Measurements from ENCODE around the gene NTF4.
A peak's percentile ranks its signal among the peaks of the same experiment; 100 is the strongest.
"Not testable (repeated sequence)": the region's sequence is repeated elsewhere in the genome, so short reads cannot be mapped to it uniquely, and the experiment has no call there.

The NTF4 gene

DNA sequence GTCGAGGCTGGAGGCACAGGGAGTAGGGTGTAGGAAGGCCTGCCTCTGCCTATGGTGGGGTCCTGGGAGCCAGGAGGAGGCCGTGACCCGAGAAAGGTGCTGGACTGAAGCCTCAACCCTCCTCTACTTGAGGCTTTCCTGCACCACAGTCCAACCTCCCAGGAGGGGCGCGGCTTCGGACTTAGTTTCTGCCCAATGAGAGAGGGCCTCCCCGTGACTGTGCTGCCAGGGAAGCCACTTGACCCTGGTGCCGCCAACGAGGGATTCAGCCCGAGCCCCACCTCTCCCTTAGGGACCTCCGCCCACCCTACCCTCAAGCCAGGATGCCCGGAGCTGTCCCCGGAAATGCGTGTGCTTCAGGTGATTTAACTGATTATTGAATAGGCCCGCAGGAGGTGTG is 40.4 kb downstream of the NTF4 start, which contains the start of gene CGB3:
CGB3 (minus strand) TSS at position 101 of the 400 bp plus-strand sequence. CDS start 362 bp downstream, outside the sequence.
- H3K4me3 ChIP-seq (ENCODE audit: low read depth, low read length); H3K36me3 ChIP-seq; H3K27me3 ChIP-seq (ENCODE audit: insufficient read depth, low read depth, severe bottlenecking); H3K9me3 ChIP-seq (ENCODE audit: severe bottlenecking); DNase-seq; H3K27ac ChIP-seq: not testable (repeated sequence)

DNA sequence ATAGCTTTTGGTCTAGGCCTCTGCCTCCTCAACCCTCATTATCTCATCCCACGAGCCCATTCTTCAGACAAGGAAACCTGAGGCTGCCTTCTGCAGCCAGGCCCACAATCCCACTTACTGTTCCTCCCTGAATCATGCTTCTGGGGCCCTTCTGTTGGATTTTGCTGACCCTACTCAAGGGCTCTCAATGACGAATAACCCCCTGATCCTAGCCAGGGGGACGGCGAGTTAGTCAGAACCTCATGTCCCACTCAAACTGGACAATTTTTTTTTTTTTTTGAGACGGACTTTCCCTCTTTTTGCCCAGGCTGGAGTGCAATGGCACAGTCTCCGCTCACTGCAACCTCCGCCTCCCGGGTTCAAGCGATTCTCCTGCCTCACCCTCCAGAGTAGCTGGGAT is 42.5 kb downstream of the NTF4 start:
- H3K27me3 ChIP-seq (ENCODE audit: insufficient read depth, low read depth, severe bottlenecking), result no peaks in the 10 kb centered on the region
- no peak overlapping the region for H3K27ac ChIP-seq
- no peak for DNase-seq
- H3K36me3 ChIP-seq, result no peaks in the 10 kb centered on the region
- TF ChIP-seq, protein P1, sequence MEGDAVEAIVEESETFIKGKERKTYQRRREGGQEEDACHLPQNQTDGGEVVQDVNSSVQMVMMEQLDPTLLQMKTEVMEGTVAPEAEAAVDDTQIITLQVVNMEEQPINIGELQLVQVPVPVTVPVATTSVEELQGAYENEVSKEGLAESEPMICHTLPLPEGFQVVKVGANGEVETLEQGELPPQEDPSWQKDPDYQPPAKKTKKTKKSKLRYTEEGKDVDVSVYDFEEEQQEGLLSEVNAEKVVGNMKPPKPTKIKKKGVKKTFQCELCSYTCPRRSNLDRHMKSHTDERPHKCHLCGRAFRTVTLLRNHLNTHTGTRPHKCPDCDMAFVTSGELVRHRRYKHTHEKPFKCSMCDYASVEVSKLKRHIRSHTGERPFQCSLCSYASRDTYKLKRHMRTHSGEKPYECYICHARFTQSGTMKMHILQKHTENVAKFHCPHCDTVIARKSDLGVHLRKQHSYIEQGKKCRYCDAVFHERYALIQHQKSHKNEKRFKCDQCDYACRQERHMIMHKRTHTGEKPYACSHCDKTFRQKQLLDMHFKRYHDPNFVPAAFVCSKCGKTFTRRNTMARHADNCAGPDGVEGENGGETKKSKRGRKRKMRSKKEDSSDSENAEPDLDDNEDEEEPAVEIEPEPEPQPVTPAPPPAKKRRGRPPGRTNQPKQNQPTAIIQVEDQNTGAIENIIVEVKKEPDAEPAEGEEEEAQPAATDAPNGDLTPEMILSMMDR (IDR thresholded peaks at IDR 0.05; ENCODE audit: low read depth, low read length), result no peak
- H3K4me3 ChIP-seq (ENCODE audit: low read depth, low read length), result no peak overlapping the region
- no peaks in the 10 kb centered on the region for H3K9me3 ChIP-seq (ENCODE audit: severe bottlenecking)

DNA sequence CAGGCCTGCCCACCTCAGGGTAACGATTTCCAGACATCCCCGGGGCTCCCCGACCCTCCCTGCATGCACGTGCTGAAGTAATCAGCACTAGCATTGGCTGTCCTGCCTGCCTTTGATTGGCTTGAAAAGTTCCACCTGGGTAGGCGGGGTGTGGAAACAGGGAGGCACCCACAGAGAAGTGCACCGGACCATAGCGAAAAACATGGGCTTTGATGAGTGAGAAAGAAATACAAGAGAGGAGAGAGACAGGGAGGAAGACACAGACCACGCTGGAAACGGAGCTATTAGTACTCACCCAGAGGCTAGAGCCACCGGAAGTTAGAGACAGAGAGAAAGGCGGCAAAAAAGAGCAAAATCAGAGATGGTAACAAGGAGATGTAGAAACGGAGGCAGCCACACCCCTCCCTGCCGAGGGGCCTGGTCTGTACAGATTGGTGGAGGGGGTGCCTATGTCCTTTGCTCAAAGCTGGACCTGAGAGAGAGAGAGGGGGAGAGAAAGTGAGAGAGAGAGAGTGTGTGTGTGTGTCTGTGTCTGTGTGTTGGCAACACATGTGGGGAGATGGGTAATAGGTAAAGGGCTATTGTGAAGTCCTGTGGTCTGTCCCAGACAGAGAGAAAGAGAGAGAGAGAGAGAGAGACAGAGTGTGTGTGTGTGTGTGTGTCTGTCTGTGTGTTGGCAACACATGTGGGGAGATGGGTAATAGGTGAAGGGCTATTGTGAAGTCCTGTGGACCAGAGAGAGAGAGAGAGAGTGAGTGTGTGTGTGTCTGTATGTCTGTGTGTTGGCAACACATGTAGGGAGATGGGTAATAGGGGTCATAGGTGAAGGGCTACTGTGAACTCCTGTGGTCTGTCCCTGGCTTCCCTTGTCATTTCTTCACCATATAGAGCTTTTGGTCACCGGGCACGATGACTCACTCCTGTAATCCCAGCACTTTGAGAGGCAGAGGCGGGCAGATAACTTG is 43.4 kb downstream of the NTF4 start:
- no peak overlapping the region for H3K4me3 ChIP-seq (ENCODE audit: low read depth, low read length)
- H3K36me3 ChIP-seq, result peaks cover under 1% of the 10 kb centered on the region; the same call in 1 of the 2 replicates
- TF ChIP-seq, protein P1 (IDR thresholded peaks at IDR 0.05; ENCODE audit: low read depth, low read length), result no peak
- no peak for DNase-seq
- no peaks in the 10 kb centered on the region for H3K27me3 ChIP-seq (ENCODE audit: insufficient read depth, low read depth, severe bottlenecking)
- H3K9me3 ChIP-seq (ENCODE audit: severe bottlenecking), result no peaks in the 10 kb centered on the region
- H3K27ac ChIP-seq, result no peak overlapping the region

DNA sequence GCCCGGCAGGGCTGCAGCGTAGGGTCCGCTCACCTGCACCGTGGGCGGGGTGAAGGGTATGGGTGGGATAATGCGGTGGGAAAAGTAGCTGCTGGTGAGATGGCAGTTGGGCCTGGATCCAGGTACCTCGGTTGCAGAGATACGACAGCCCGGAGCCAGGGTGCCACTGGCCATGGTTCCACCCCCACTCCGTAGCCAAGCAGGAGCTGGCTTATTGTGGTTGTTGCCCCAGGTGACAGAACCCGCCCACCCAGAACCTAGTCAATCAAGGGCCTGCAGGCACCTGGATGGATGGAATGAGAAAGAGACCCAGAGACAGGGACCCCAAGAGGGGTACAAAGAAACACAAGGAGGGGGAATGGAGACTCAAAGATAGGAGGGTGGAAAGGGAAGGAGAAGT is 44.3 kb downstream of the NTF4 start:
- H3K9me3 ChIP-seq (ENCODE audit: severe bottlenecking), result no peaks in the 10 kb centered on the region
- H3K27me3 ChIP-seq (ENCODE audit: insufficient read depth, low read depth, severe bottlenecking), result no peaks in the 10 kb centered on the region
- peak; percentile 47 for DNase-seq
- no peak overlapping the region for H3K4me3 ChIP-seq (ENCODE audit: low read depth, low read length)
- H3K27ac ChIP-seq, result no peak overlapping the region
- peaks cover 9% of the 10 kb centered on the region for H3K36me3 ChIP-seq
- TF ChIP-seq, protein P1 (IDR thresholded peaks at IDR 0.05; ENCODE audit: low read depth, low read length), result no peak

DNA sequence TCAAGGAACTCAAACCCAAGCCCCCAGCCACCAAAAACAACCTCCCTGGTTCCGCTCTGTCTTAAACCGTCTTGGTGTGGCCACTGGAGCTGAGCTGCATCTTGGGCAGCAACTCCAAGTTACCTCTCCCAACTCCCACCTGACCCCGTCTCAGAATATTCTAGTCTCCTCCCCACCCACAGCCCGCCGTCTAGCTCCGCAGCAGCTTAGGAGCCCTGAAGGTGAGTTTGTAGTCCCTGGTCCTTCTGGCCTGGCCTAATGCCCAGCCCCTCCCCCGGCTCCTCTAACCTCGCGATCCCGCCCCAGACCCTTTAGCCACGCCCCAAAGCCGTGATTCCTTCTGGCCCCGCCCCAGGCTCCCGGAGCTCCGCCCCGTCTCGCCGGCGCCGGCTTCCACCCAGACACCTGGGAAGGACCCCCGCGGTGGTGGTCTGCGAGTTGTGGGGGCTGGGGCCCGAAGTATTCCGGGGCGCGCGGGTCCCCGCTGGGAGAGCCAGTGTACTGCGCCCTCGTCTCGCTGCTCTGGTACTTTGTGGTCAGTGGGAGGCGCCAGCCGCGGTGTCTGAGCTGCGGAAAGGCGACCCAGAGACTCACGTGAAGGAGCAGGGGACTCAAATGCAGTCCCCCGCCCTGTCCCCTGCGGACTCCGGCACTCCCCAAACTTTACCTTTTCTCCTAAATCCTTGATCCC is 45.2 kb downstream of the NTF4 start:
- peaks cover 18% of the 10 kb centered on the region for H3K36me3 ChIP-seq
- peak; percentile 80 for DNase-seq
- peak overlapping the region; percentile 26 for H3K4me3 ChIP-seq (ENCODE audit: low read depth, low read length)
- TF ChIP-seq, protein P1 (IDR thresholded peaks at IDR 0.05; ENCODE audit: low read depth, low read length), result peak; percentile 49
- H3K27ac ChIP-seq, result no peak overlapping the region; the same call in 1 of the 2 replicates
- H3K9me3 ChIP-seq (ENCODE audit: severe bottlenecking), result no peaks in the 10 kb centered on the region
- H3K27me3 ChIP-seq (ENCODE audit: insufficient read depth, low read depth, severe bottlenecking), result no peaks in the 10 kb centered on the region

DNA sequence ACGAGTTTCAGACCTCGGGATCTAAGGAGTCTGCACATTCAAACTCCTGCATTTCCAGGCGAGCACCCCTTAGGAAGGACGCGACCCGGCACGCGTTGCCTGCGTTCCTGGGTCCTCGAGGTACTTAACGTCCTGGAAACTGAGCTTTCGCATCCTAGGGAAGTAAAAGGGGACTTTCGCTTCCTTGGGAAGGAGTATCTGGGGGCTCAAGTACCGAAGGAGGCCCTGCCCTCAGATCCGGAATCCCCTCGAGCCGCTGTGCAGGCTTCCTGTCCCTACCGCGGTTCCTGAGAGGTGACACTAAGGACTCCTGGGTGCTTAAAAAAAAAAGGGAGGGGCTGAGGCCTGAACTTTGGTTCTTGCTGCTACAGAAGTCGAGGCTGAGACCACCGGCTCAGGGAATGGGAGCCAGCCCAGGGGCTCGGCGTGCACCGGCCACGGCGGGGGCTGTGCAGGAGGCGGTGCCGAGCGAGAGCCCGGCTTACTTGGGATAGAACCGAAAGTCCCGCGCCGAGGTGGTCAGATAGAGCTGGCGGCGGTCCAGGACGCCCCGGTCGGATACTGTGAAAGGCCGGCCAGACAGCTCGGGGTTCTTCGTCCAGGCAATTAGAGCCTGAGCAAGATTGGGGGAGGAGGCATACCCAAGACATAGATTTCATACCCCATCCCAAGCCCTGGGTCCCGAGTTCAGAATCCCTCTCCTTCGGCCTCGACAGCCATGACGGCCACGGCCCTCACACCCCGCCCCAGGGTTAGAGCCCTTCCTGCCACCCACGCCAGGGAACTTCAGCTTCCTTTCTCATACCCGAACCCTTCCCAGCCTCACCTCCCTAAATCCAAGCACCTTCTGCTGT is 46.0 kb downstream of the NTF4 start:
- DNase-seq; H3K27ac ChIP-seq; H3K27me3 ChIP-seq (ENCODE audit: insufficient read depth, low read depth, severe bottlenecking); H3K9me3 ChIP-seq (ENCODE audit: severe bottlenecking): not testable (repeated sequence)
- peak overlapping the region; percentile 26 for H3K4me3 ChIP-seq (ENCODE audit: low read depth, low read length)
- peaks cover 25% of the 10 kb centered on the region for H3K36me3 ChIP-seq

All from WERI-Rb-1 (cell line).